HAP-1 (cell line): ENCODE measurements around the gene SEMA5B.

Experiments
- DNase-seq, 2 experiments: peaks; one replicate each; pipeline ENCODE4 v3.0.0-alpha.2; 2016 to 2020; ENCODE audit warnings: low spot score in 2 of 2
- H3K27me3 ChIP-seq: fragments of 250-450 bp; sonication (Bioruptor Pico); 2 replicates; pipeline ENCODE4 v1.5.1; 2020; ENCODE audit warnings: low read depth, mild to moderate bottlenecking, moderate library complexity
- H3K36me3 ChIP-seq: fragments of 250-450 bp; sonication (Bioruptor Pico); replicated peaks from 2 replicates; pipeline ENCODE4 v1.5.1; 2020; ENCODE audit warnings: mild to moderate bottlenecking
- H3K4me1 ChIP-seq: fragments of 250-450 bp; sonication (Bioruptor Pico); 2 replicates; pipeline ENCODE4 v1.5.1; 2020; ENCODE audit warnings: mild to moderate bottlenecking
- H3K4me3 ChIP-seq: fragments of 250-450 bp; sonication (Bioruptor Pico); 2 replicates; pipeline ENCODE4 v1.5.1; 2020; ENCODE audit warnings: mild to moderate bottlenecking, moderate library complexity
- H3K9me3 ChIP-seq: fragments of 250-450 bp; sonication (Bioruptor Pico); 2 replicates; pipeline ENCODE4 v1.5.1; 2020; ENCODE audit warnings: mild to moderate bottlenecking, moderate library complexity
- in situ Hi-C: fragments of 300-500 bp; cut with MboI; formaldehyde crosslinking; loops from 3 replicates; pipeline ENCODE4 v1.14.3; 2020; ENCODE audit warnings: low sequenced_read_pairs, inconsistent platforms, mixed read lengths

Gene SEMA5B

GRCh38 chr3:123066896-123067688 lies 39.5 kb upstream of the SEMA5B start, which contains the start of gene PDIA5:
PDIA5 (plus strand) TSS chr3:123067025; CDS start chr3:123067165, 140 bp downstream.
- H3K36me3 ChIP-seq: no peaks in the 10 kb centered on the region
- H3K4me3 ChIP-seq: peak within 1 kb of the TSS; percentile 69
- peak; percentile 87 to 94 for DNase-seq
- peaks cover 10% of the 10 kb centered on the region; the same call in 1 of the 2 replicates for H3K4me1 ChIP-seq
- no peaks in the 10 kb centered on the region for H3K27me3 ChIP-seq
- in situ Hi-C loops: no loop called here
- no peaks in the 10 kb centered on the region for H3K9me3 ChIP-seq

DNA sequence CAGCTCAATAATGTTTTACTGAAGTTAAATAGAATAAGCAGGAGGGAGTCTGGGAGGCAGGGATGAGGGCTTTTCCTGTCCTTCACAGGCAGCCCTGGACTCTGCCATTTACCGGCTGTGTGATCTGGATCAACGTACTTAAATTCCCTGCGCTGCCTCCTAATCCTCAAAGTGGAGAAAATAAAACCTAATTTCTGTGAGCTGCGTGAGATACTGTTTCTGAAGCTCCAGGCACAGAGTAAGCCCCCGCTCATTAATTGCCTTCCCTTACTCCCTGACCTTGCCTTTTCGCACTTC lies 39.0 kb upstream of the SEMA5B start:
- peak overlapping the region; percentile 69 for H3K4me3 ChIP-seq
- in situ Hi-C loops: no loop called here
- H3K36me3 ChIP-seq: no peaks in the 10 kb centered on the region
- H3K4me1 ChIP-seq: peaks cover 10% of the 10 kb centered on the region; the same call in 1 of the 2 replicates
- H3K27me3 ChIP-seq: no peaks in the 10 kb centered on the region
- DNase-seq: no peak
- H3K9me3 ChIP-seq: no peaks in the 10 kb centered on the region

- DNase-seq: no peak
- no peaks in the 10 kb centered on the region for H3K9me3 ChIP-seq
- H3K36me3 ChIP-seq: no peaks in the 10 kb centered on the region
- H3K4me1 ChIP-seq: peaks cover 10% of the 10 kb centered on the region; the same call in 1 of the 2 replicates
- no peaks in the 10 kb centered on the region for H3K27me3 ChIP-seq
- H3K4me3 ChIP-seq: no peak overlapping the region
- in situ Hi-C loops: no loop called here
These were observed 37.4 kb upstream of the SEMA5B start for GRCh38 chr3:123064914-123065313.

GRCh38 chr3:123064506-123064905 lies 36.9 kb upstream of the SEMA5B start:
- no peak for DNase-seq
- Histone ChIP-seq H3K4me1 (peaks cover 10% of the 10 kb centered on the region; the same call in 1 of the 2 replicates), H3K9me3 (no peaks in the 10 kb centered on the region), H3K27me3 (no peaks in the 10 kb centered on the region), H3K36me3 (no peaks in the 10 kb centered on the region), H3K4me3 (no peak overlapping the region)
- in situ Hi-C loops: no loop called here

DNA sequence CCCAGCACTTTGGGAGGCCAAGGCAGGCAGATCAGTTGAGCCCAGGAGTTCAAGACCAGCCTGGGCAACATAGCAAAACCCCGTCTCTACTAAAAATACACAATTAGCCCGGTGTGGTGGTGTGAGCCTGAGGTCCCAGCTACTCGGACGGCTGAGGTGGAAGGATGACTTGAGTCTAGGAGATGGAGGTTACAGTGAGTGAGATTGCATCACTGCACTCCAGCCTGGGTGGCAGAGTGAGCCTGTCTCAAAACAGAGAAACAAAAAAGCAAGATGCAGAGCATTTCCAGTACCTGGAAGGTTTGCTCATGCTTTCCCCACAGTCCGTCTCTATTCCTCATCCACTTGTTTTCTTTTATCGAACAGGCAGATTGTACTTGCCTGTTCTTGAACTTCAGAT lies 35.5 kb upstream of the SEMA5B start:
- no peak overlapping the region for H3K4me3 ChIP-seq
- H3K27me3 ChIP-seq: no peaks in the 10 kb centered on the region
- DNase-seq: no peak
- H3K9me3 ChIP-seq: no peaks in the 10 kb centered on the region
- no peaks in the 10 kb centered on the region for H3K36me3 ChIP-seq
- no peaks in the 10 kb centered on the region for H3K4me1 ChIP-seq
- in situ Hi-C loops: no loop called here

DNA sequence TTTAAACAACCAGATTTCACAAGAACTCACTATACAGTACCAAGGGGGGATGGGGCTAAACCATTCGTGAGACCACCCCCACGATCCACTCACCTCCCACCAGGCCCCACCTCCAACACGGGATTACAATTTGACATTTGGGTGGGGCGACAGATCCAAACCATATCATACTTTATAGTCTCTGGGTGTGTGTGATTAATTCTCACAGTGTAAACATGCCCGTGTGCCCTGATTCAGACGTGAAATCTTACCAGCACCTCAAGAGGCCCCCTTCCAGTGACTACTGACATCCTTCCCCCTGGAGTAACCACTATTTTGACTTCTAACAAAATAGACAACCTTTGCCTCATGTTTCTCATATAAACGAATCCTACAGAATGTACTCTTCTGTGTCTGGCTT lies 34.3 kb upstream of the SEMA5B start:
- DNase-seq: no peak
- H3K9me3 ChIP-seq: no peaks in the 10 kb centered on the region
- no peak overlapping the region for H3K4me3 ChIP-seq
- H3K36me3 ChIP-seq: no peaks in the 10 kb centered on the region
- H3K27me3 ChIP-seq: no peaks in the 10 kb centered on the region
- in situ Hi-C loops: no loop called here
- no peaks in the 10 kb centered on the region for H3K4me1 ChIP-seq

GRCh38 chr3:123060054-123060453 lies 32.5 kb upstream of the SEMA5B start:
- no peaks in the 10 kb centered on the region for H3K36me3 ChIP-seq
- H3K4me1 ChIP-seq: no peaks in the 10 kb centered on the region
- H3K27me3 ChIP-seq: no peaks in the 10 kb centered on the region
- DNase-seq: no peak
- in situ Hi-C loops: no loop called here
- no peak overlapping the region for H3K4me3 ChIP-seq
- no peaks in the 10 kb centered on the region for H3K9me3 ChIP-seq

DNA sequence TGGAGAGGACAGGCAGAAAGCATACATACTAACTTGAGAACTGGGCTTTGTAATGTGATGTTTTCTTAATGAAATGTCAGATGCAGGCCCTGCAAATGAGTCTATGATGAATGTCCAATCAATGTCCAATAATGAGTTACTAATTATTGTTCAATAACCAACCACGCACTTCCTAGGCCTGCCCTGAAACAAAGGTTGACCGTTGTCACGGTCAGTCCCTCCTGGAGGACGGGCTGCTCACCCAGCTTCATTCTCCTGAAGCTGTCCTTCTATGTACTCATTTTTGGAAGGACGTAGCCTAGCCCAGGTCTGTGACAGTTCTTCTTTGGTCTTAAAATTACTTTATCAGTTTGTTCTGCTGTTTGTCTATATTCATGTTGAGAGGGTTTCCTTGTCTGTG lies 30.9 kb upstream of the SEMA5B start:
- Histone ChIP-seq H3K36me3 (no peaks in the 10 kb centered on the region), H3K9me3 (no peaks in the 10 kb centered on the region), H3K4me3 (no peak overlapping the region), H3K27me3 (no peaks in the 10 kb centered on the region), H3K4me1 (no peaks in the 10 kb centered on the region)
- in situ Hi-C loops: no loop called here
- DNase-seq: no peak

DNA sequence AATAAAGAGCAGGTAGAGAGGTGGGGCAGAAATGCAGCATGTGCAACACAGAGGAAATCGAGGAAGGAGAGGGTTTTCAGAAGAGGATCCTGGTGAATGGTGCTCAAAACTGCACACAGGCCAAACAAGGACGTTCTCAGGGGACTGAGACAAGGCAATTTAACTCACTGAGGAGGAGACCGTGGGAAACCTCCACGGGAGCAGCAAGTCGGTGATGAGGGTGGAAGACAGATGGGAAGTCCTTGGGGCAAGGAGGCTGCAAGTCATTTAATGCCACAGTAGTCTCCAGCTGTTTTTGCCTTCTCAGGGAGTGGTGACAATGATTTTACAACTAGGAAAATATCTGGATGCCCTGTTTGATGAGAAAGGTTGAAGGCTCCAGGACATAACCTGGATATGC lies 27.8 kb upstream of the SEMA5B start:
- Histone ChIP-seq H3K36me3 (no peaks in the 10 kb centered on the region), H3K4me1 (no peaks in the 10 kb centered on the region), H3K9me3 (no peaks in the 10 kb centered on the region), H3K27me3 (no peaks in the 10 kb centered on the region), H3K4me3 (no peak overlapping the region)
- in situ Hi-C loops: no loop called here
- no peak for DNase-seq

GRCh38 chr3:123054931-123055330 lies 27.4 kb upstream of the SEMA5B start:
- no peaks in the 10 kb centered on the region for H3K9me3 ChIP-seq
- H3K4me3 ChIP-seq: no peak overlapping the region
- no peaks in the 10 kb centered on the region for H3K27me3 ChIP-seq
- no peak for DNase-seq
- no peaks in the 10 kb centered on the region for H3K4me1 ChIP-seq
- in situ Hi-C loops: no loop called here
- H3K36me3 ChIP-seq: no peaks in the 10 kb centered on the region

GRCh38 chr3:123054109-123054778 lies 26.7 kb upstream of the SEMA5B start:
- Histone ChIP-seq H3K4me1 (no peaks in the 10 kb centered on the region), H3K36me3 (no peaks in the 10 kb centered on the region), H3K27me3 (no peaks in the 10 kb centered on the region), H3K4me3 (no peak overlapping the region), H3K9me3 (no peaks in the 10 kb centered on the region)
- DNase-seq: no peak
- in situ Hi-C loops: no loop called here

DNA sequence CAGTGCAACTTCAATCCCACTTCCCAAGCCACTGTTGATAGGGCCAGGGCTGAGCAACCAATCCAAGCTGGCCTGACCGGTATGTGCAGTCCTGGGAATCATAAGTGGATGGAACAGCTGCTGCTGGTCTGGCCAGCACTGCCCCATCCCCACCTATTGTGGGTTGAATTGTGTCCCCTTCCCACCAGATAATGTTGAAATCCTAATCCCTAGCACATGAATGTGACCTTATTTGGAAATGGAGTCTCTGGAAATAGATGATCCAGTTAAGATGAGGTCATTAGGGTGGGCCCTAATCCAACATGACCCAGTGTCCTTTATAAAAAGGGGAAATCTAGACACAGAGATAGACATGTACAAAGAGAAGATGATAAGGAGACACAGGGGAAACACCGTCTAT lies 25.5 kb upstream of the SEMA5B start:
- no peaks in the 10 kb centered on the region for H3K9me3 ChIP-seq
- no peak for DNase-seq
- H3K27me3 ChIP-seq: no peaks in the 10 kb centered on the region
- no peak overlapping the region for H3K4me3 ChIP-seq
- in situ Hi-C loops: no loop called here
- no peaks in the 10 kb centered on the region for H3K4me1 ChIP-seq
- no peaks in the 10 kb centered on the region for H3K36me3 ChIP-seq

DNA sequence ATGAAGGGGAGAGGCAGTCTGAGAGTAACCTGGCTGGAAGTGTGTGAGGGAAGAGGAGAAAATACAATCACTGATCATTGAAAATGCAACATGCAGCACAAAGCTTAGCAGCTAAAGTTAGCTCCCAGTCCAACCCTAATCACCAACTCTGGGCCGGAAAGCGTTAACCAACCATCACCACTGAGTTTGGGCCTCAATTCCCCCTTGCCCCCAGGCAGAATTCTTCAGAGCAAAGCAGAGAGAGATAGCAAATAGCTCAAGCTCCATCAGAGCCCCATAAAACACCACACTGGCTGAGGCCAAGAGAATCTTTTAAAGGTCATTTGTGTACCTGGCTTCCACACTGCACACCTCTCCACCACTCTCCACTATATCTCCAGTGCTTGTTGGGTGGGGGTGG lies 23.1 kb upstream of the SEMA5B start:
- no peak for DNase-seq
- Histone ChIP-seq H3K4me1 (no peaks in the 10 kb centered on the region), H3K9me3 (no peaks in the 10 kb centered on the region), H3K4me3 (no peak overlapping the region), H3K27me3 (no peaks in the 10 kb centered on the region), H3K36me3 (no peaks in the 10 kb centered on the region)
- in situ Hi-C loops: no loop called here

GRCh38 chr3:123048480-123049237 lies 21.1 kb upstream of the SEMA5B start:
- Histone ChIP-seq H3K27me3 (no peaks in the 10 kb centered on the region), H3K9me3 (no peaks in the 10 kb centered on the region), H3K36me3 (no peaks in the 10 kb centered on the region), H3K4me3 (no peak overlapping the region), H3K4me1 (no peaks in the 10 kb centered on the region)
- DNase-seq: no peak
- in situ Hi-C loops: no loop called here
